ENCODE results near the gene CRYZL1. TPM values are rescaled to one million over a fixed set of nuclear protein-coding genes. Genes with fewer than 3 reads are reported as not detected.

The CRYZL1 gene
- 16.3 and 22.7 TPM in 2 replicates for total RNA-seq (2014; rRNA removed; shearing (Covaris generic))

DNA sequence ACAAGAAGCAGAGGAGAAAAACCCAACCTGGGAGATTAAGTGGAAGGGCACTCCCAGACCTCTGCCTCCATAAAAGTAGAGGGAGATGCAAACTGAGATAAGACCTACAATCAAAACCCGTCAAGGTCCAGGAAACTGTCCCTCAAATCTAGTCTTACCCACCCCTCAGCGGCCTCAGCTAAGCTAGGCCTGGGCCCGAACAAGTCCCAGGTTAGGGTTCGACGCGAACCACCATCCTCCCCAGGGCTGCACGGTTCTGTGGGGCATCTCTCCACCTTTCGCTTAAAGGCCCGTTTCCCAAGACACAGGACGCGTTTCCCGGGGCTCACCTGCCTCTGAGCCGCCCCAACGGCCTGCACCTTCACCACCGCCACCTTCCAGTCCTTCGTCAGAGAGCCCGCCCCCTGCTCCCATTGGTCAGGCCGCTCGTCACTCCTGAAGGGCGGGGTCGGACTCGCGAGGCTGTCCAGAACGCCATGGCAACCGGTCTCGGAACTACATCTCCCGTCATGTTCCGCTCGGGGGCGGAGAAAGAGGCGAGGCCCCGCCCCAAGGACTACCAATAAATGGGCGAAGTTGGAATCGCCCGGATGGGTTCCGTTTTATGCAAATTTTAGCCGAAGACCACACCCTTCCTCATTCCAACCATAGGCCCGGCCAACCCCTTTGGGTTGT lies at the start of gene CRYZL1:
Gene CRYZL1, minus strand, starts transcription at position 390 of the 675 bp plus-strand sequence. CDS start 10,190 bp downstream, outside the sequence.

DNA sequence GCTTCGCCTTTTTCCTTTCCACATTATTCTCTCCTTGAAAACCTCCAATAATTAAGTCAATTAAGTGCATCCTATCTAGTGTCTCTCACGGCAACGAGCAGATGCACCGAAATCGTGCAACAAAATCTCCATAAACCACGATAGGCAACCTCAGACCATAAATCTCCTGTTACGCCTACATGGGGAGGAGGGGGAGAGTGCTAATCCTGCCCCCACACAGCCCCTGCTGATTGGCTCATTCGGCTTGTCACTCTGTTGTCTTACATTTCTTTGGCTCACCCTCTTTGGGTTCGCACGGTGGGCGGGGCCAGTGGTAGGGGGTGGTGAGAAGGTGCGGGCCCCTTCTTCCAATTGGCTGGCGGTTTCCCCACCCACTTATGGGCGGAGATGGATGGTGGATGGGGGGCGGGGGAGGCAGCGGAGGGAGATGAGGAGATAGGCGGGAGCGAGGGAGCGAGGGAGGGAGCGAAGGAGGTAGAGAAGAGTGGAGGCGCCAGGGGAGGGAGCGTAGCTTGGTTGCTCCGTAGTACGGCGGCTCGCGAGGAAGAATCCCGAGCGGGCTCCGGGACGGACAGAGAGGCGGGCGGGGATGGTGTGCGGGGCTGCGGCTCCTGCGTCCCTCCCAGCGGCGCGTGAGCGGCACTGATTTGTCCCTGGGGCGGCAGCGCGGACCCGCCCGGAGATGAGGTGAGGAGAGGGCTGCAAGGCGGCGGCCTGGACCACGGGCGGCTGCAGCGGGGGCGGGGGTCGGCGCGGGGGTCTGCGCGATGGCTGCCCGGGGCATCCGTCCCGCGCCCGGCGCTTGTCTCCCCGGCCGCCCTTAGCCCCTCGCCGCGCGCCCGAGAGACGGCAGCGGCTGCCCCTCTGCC lies 720 bp upstream of the CRYZL1 start, which contains the start of gene ITSN1:
Gene ITSN1, plus strand, starts transcription at position 475 of the 869 bp plus-strand sequence. CDS start 76,328 bp downstream, outside the sequence.

DNA sequence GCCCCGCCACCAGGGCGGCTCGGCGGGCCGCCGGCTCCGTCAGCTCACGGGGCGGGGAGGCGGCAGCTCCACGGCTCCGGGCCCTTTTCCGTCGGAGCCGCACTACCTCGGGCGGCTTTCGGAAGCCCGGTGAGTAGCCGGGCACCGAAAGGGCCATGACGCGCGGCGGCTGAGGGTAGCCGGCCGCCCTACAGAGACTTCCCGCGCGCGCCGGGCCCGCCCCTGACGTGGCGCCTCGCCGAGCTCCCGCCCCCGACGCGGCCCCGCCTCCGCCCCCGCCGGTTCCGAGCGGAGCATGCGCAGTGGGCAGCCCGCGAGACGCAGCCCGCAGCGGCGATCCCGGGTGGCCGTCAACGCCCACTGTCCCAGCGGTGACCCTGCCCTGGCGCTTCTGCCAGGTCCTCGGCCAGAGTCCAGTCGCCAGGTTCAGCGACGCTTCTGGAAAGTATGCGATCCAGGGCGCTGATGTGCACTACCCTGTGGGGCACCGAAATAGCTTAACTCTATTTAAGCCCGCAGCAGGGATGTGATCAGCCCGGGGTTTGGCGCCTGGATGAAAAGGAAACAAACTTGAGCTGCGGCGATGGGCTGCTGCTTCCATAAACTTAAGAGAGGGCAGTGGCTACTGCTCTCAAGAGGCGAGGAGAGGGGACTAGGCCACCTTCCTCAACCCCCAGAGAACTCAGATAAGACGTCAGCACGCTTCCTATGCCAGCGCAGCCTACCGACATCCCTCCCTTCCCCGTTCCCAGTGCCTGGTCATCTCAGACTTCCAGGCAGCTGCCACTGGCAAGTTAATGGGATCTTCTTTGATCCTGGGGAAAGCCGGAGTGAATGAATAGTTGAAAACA lies 52.8 kb downstream of the CRYZL1 start, which contains the start of gene DONSON:
Gene DONSON, minus strand, starts transcription at position 200 of the 851 bp plus-strand sequence. Its CDS starts 43 bp downstream, at position 157.

DNA sequence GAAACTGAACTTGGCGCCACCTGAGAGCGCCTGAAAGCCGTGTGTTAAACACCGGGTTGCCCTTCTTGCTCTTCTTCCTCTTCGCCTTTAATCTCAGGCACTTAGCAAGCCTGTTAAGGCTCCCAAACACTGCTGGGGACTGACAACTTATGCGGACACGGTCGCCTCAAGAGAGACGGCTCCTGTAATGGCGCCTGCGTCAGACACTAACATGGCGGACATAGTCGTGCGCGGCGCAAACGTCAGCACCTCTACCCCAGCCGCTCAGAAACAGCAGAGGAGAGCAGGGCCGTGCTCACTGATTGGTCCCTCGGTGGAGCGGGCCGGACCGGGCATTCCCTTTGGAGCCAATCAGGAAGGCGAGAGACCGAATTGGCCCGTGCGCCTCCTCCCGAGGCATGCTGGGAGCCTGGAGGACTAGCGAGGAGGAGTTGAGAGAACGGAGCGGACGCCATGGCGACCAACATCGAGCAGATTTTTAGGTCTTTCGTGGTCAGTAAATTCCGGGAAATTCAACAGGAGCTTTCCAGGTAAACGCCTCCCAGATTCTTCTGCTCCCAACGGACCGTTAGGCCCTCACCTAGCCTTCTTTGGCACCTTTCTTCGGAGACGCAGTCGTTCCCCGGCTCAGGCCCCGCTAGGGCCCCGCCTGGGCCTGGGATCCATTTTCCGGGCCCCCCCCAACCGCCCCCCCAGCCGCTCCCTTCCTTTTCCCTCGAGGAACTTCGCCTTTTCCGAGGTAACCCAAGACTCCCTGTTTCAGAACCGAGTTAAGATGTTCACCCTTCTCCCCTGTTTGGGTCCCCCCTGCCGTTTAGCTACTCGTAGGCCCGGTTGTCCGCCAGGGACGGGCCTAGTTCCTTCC lies 98.7 kb downstream of the CRYZL1 start, which contains the start of gene SON:
Gene SON, plus strand, starts transcription at position 399 of the 865 bp plus-strand sequence. Its CDS starts 55 bp downstream, at position 454.

DNA sequence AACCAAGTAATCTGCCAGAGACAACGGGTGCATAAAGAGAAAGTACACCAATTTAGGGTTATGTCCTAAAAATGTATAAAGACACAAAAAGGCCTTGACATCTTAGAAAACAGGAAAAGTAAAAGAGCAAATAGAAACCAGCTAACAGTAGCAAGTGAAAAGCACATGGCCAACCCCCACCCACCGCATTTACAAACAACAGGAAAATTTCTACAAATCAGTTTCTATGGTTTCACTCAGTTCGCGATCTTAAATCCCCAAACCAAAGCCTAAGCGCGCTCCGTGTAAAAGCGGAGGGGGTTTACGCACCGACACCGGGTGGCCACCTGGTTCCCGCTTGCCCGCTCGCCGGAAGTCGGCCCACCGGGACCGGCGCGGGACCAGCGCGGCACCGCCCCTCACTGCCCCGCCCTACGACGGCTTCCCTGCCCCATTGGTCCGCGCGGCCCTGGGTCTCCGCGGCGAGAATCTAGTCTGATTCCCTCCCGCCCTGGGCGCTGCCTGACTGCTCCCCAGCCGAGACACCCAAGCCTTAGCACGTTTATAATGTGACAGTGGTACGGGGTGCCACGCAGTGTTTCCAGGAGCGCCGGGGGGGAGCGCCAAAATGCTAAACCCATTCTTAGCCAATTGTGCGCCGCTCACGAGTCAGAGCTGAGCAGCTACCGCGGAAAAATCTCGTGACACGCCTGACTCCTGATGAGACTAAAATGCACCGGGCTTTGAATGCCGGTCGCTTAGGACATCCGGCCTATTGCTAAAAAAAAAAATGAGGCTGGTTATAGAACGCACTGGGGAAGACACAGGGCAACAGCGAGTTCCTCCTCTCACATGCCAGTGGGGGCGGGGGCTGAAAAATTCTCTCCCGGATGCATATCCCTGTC lies 99.5 kb downstream of the CRYZL1 start, which contains the start of gene GART:
Gene GART, minus strand, starts transcription at position 362 of the 884 bp plus-strand sequence. CDS start 2,802 bp downstream, outside the sequence.

Other genes with a start within 250 kb of the CRYZL1 start
- gene IFNGR2, start 238.3 kb downstream of the CRYZL1 start, total RNA-seq (2014; rRNA removed; shearing (Covaris generic)) = 37.4 and 39.2 TPM in 2 replicates
- 9.3 and 10.0 TPM in 2 replicates for gene TMEM50B, start 161.8 kb downstream of the CRYZL1 start, total RNA-seq (2014; rRNA removed; shearing (Covaris generic))
- 0.11 and 0.37 TPM in 2 replicates for gene DNAJC28, start 150.0 kb downstream of the CRYZL1 start, total RNA-seq (2014; rRNA removed; shearing (Covaris generic))
- 178 and 202 TPM in 2 replicates for gene GART, start 99.6 kb downstream of the CRYZL1 start, total RNA-seq (2014; rRNA removed; shearing (Covaris generic))
- gene SON, start 98.7 kb downstream of the CRYZL1 start, total RNA-seq (2014; rRNA removed; shearing (Covaris generic)) = 138 and 198 TPM in 2 replicates
- gene DONSON, start 53.1 kb downstream of the CRYZL1 start, total RNA-seq (2014; rRNA removed; shearing (Covaris generic)) = 23.6 and 30.6 TPM in 2 replicates
- gene ITSN1, start 760 bp upstream of the CRYZL1 start, total RNA-seq (2014; rRNA removed; shearing (Covaris generic)) = 16.8 and 18.7 TPM in 2 replicates